Lung (tissue), 16 donors: Measurements from ENCODE around the gene IGFL3. TPM values are rescaled to one million over a fixed set of nuclear protein-coding genes. Genes with fewer than 3 reads are reported as not detected.
"Not testable (repeated sequence)": the region's sequence is repeated elsewhere in the genome, so short reads cannot be mapped to it uniquely, and the experiment has no call there.

Experiments used
- ATAC-seq: fragments of 200-7000 bp; cut with Tn5 transposase; one replicate; pipeline ENCODE4 v1.9.1; 2020; ENCODE audit warnings: moderate number of reproducible peaks; ENCODE audit not compliant: insufficient read depth, low FRiP score
- DNase-seq, 3 donors: peaks; one replicate each; pipeline ENCODE4 v3.0.0-alpha.2; 2013 to 2017
- H3K27ac ChIP-seq, 2 donors: one replicate each; pipeline ENCODE4 v1.5.1; 2013; ENCODE audit warnings: mild to moderate bottlenecking in 2 of 2, moderate library complexity in 2 of 2, control low read depth in 1 of 2, inconsistent platforms in 1 of 2, low read depth in 1 of 2, low read length in 1 of 2
- H3K27me3 ChIP-seq, 3 donors: one replicate each; pipeline ENCODE4 v1.5.1; 2013; ENCODE audit warnings: low read length in 2 of 3; ENCODE audit not compliant: control insufficient read depth in 3 of 3, insufficient read depth in 3 of 3
- H3K36me3 ChIP-seq, 4 donors: one replicate each; pipeline ENCODE4 v1.5.1; 2013; ENCODE audit warnings: low read length in 4 of 4, mild to moderate bottlenecking in 1 of 4, moderate library complexity in 1 of 4; ENCODE audit not compliant: control insufficient read depth in 4 of 4, insufficient read depth in 4 of 4
- H3K4me1 ChIP-seq, 5 donors: one replicate each; pipeline ENCODE4 v1.5.1; 2013; ENCODE audit warnings: low read length in 5 of 5, mild to moderate bottlenecking in 2 of 5, moderate library complexity in 1 of 5; ENCODE audit not compliant: control insufficient read depth in 5 of 5, insufficient read depth in 5 of 5
- H3K4me3 ChIP-seq: one replicate; pipeline ENCODE4 v1.5.1; 2013; ENCODE audit warnings: mild to moderate bottlenecking, control low read depth, moderate library complexity
- H3K9ac ChIP-seq, 2 donors: one replicate each; pipeline ENCODE4 v1.5.1; 2013; ENCODE audit warnings: low read length in 2 of 2, control low read depth in 1 of 2; ENCODE audit not compliant: insufficient read depth in 1 of 2
- H3K9me3 ChIP-seq, 4 donors: one replicate each; pipeline ENCODE4 v1.5.1; 2013; ENCODE audit warnings: low read length in 3 of 4, mild to moderate bottlenecking in 1 of 4, moderate library complexity in 1 of 4; ENCODE audit not compliant: control insufficient read depth in 4 of 4, insufficient read depth in 3 of 4
- WGBS, 2 donors: extraction: QIAGEN DNeasy Blood & Tissue Kit; methylation state at CpG; one replicate each; pipeline ENCODE4 v1.1.7; 2013; 5-methylcytosine and 5-hydroxymethylcytosine counted together
- long read RNA-seq, 5 donors: transcript quantifications; one replicate each; lab custom pipeline, GENCODE V29; 2026
- polyA plus RNA-seq, 2 donors: library from polyadenylated mRNA; stranded (reverse); fragments of 200-250 nt; gene quantifications; one replicate each; pipeline ENCODE4 v1.2.1, GENCODE V29; 2013
- total RNA-seq, 2 donors: library from RNA; depleted of rRNA in 1 of 2; stranded (reverse); fragments of >200 nt in 1 of 2; gene quantifications; one replicate each; pipeline ENCODE4 v1.2.1, GENCODE V29; 2014 to 2021
- TF ChIP-seq, protein P1 (sequence below): IDR thresholded peaks from 2 replicates; pipeline ENCODE4 v1.5.1; 2012; ENCODE audit warnings: mild to moderate bottlenecking; ENCODE audit errors: control extremely low read depth, extremely low read depth
- donor health status: control.
- donor health status: control.
- donor health status: Bipolar disorder and iron deficiency.
- donor health status: healthy.
- donor health status: DM: yes; HTN: yes; CAD: no.

Gene IGFL3
- total RNA-seq (not detected), polyA plus RNA-seq (not detected)
- long read RNA-seq, donor 1 = 0 reads
- long read RNA-seq, donor 2 = 0 reads
- long read RNA-seq, donor 3 = 0 reads
- long read RNA-seq, donor 4 = 0 reads
- long read RNA-seq, donor 5 = 0 reads

DNA sequence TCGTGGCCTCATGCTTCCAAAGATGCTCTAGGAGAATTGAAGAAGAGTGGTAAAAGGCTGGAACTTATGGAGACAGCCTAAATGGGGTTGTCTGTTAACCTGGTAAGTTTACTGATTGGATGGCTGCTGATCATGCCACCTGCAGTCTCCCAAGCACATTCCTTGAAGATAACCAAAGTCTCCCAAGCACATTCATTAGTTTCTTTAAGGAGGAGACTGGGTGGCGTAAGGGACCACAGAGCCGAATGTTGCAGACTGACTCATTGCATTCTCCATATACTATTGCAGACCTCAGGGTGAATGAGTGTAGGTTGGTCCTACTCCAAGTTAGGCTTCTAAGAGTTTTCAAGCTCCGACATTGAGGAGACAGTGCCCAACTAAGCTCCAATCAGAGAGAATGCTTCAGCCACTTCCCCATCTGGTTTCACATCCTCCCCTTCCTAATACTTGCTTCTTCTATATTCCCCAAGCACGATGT is at the start of gene IGFL3:
Gene IGFL3 (minus strand): TSS at position 51 of the 478 bp plus-strand sequence. CDS start 39 bp downstream, at position 12.
- 87 to 88% methylated on average over 5 of the region's 5 CpGs for WGBS, 2 donors
- DNase-seq = no peak
- ATAC-seq = no peak
- Histone ChIP-seq H3K4me1 (no peaks in the 10 kb centered on the region), H3K27ac (no peak within 1 kb of the TSS), H3K36me3 (no peaks in the 10 kb centered on the region), H3K9ac (no peak within 1 kb of the TSS), H3K4me3 (no peak within 1 kb of the TSS), H3K27me3 (no peaks in the 10 kb centered on the region), H3K9me3 (peaks cover 0 to 5% (median 1%) of the 10 kb centered on the region in 4 donors)
- TF ChIP-seq, protein P1, sequence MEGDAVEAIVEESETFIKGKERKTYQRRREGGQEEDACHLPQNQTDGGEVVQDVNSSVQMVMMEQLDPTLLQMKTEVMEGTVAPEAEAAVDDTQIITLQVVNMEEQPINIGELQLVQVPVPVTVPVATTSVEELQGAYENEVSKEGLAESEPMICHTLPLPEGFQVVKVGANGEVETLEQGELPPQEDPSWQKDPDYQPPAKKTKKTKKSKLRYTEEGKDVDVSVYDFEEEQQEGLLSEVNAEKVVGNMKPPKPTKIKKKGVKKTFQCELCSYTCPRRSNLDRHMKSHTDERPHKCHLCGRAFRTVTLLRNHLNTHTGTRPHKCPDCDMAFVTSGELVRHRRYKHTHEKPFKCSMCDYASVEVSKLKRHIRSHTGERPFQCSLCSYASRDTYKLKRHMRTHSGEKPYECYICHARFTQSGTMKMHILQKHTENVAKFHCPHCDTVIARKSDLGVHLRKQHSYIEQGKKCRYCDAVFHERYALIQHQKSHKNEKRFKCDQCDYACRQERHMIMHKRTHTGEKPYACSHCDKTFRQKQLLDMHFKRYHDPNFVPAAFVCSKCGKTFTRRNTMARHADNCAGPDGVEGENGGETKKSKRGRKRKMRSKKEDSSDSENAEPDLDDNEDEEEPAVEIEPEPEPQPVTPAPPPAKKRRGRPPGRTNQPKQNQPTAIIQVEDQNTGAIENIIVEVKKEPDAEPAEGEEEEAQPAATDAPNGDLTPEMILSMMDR = no peak

DNA sequence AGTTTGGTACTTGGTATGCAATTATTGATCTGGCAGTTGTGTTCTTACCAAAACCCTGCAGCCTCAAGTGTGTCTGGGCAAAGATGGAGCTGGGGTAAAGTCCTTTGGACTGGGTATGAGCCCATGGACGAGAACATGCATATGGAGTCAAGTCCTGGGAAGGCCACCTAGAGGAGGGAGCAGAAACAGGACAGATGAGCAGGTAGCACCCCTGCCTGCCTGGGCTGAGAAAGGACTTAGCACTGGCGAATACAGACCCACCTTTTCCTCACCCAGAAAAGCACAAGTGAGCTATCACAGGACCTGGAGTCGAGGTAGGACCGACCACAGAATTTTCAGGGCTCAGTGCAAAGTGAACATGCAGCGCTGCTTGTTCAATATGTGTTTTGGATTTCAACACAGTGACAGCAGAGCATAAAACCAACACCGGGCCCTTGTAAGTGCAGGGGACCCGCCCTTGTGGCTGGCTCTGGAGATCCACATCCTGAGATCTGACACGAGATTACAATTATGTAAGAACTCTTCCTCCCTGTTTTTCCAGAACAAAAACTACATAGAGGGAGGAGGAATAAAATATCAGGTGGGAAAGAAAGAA is 49.5 kb upstream of the IGFL3 start:
- ATAC-seq (no peak), DNase-seq (no peak)
- 54 to 56% methylated on average over 8 of the region's 8 CpGs for WGBS, 2 donors
- Histone ChIP-seq H3K9me3 (peaks cover 0 to 6% (median 2%) of the 10 kb centered on the region in 4 donors), H3K27me3 (no peaks in the 10 kb centered on the region), H3K27ac (no peak overlapping the region), H3K4me3 (no peak overlapping the region), H3K9ac (no peak overlapping the region), H3K4me1 (no peaks in the 10 kb centered on the region), H3K36me3 (no peaks in the 10 kb centered on the region)
- TF ChIP-seq, protein P1 = no peak

DNA sequence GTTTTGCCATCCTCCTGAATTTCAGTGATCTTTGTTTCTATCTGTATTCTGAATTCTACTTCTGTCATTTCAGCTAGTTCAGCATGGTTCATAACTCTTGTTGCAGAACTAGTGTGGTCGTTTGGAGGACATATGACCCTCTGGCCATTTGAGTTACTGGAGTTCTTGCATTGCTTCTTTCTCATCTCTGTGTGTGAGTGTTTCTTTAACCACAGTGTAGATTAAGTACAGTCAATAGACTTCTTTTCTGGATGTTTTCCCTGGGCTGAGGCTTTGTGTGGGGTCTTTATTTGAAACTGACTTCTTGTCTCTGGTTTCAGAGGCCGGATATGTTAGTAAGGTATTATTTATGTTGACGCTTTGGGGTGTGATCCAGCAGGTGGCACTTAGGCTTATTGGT is 38.2 kb upstream of the IGFL3 start:
- TF ChIP-seq, protein P1 = no peak
- Histone ChIP-seq H3K9ac (no peak overlapping the region), H3K36me3 (no peaks in the 10 kb centered on the region), H3K4me3 (no peak overlapping the region), H3K27ac (no peak overlapping the region), H3K4me1 (peaks cover 0 to 6% (median 0%) of the 10 kb centered on the region in 5 donors), H3K9me3 (peaks cover 0 to 7% (median 3%) of the 10 kb centered on the region in 4 donors), H3K27me3 (no peaks in the 10 kb centered on the region)
- ATAC-seq (no peak), DNase-seq (no peak)
- 76 to 80% methylated on average over 3 of the region's 3 CpGs for WGBS, 2 donors

DNA sequence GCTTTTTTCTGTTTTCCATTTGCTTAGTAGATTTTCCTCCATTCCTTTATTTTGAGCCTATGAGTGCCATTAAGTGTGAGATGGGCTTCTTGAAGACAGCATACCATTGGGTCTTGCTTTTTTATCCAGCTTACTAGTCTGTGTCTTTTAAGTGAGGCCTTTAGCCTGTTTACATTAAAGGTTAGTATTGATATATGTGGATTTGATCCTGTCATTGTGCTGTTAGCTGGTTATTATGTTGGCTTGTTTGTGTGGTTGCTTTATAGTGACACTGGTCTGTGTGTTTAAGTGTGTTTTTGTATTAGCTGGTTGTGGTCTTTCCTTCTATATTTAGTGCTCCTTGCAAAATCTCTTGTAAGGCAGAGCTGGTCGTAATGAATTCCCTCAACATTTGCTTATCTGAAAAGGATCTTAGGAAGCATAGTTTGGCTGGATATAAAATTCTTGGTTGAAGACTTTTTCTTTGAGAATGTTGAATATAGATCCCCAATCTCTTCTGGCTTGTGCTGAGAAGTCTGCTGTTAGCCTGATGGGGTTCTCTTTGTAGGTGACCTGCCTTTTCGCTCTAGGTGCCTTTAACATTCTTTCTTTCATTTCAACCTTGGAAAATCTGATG is 37.3 kb upstream of the IGFL3 start:
- not testable (repeated sequence) for H3K9ac ChIP-seq, DNase-seq, H3K36me3 ChIP-seq, H3K9me3 ChIP-seq, H3K4me1 ChIP-seq, H3K4me3 ChIP-seq, ATAC-seq, H3K27me3 ChIP-seq, H3K27ac ChIP-seq
- WGBS, 2 donors = 46 to 91% methylated on average over 2 of the region's 2 CpGs
